Endothelial cell of umbilical vein (primary cell): Measurements from ENCODE around the gene C9orf57. TPM values are rescaled to one million over a fixed set of nuclear protein-coding genes. Genes with fewer than 3 reads are reported as not detected.
"Not testable (repeated sequence)": the region's sequence is repeated elsewhere in the genome, so short reads cannot be mapped to it uniquely, and the experiment has no call there.

ENCODE experiments used
- BruUV-seq: library from RNA; stranded (reverse); fragments of 400-500 nt; replicated peaks from 2 replicates; lab custom pipeline; 2021; lab: Mats Ljungman, UMichigan
- CTCF ChIA-PET: fragments of 300-600, 350-600 bp; sonication (Branson Sonifier 250); formaldehyde crosslinking; loops from one replicate; lab custom pipeline; 2021; ENCODE audit warnings: antibody characterized with exemption, inconsistent platforms; lab: Charles Lee
- POLR2A ChIA-PET: fragments of 300-600, 350-600 bp; sonication (Branson Sonifier 250); formaldehyde crosslinking; loops from one replicate; lab custom pipeline; 2021; ENCODE audit warnings: antibody characterized with exemption, inconsistent platforms; lab: Charles Lee
- DNase-seq: peaks from one replicate; pipeline ENCODE4 v3.0.0-alpha.2; 2011; ENCODE audit warnings: low read depth, low spot score
- FAIRE-seq: peaks from 2 replicates; lab custom pipeline; 2011; peaks lifted over from hg19 to GRCh38; lab: Jason Lieb, UNC
- H2AFZ ChIP-seq: 2 replicates; pipeline ENCODE4 v1.6.0; 2012; ENCODE audit warnings: low read depth, low read length, control low read depth, inconsistent platforms
- H3K27ac ChIP-seq: 2 replicates; pipeline ENCODE4 v1.5.1; 2011; ENCODE audit warnings: low read depth, mild to moderate bottlenecking, control low read depth, low read length, moderate library complexity; ENCODE audit not compliant: insufficient read depth
- H3K27me3 ChIP-seq, 2 experiments: 2 replicates each; pipeline versions ENCODE4 v1.6.0 to v1.6.1; 2011; ENCODE audit warnings: low read length in 2 of 2, mixed read lengths in 1 of 2; ENCODE audit not compliant: control insufficient read depth in 2 of 2, insufficient read depth in 2 of 2
- H3K36me3 ChIP-seq, 2 experiments: 2 replicates in 1 of 2; 3 replicates in 1 of 2; pipeline ENCODE4 v1.5.1; 2011; ENCODE audit warnings: low read length in 2 of 2, mild to moderate bottlenecking in 1 of 2, moderate library complexity in 1 of 2; ENCODE audit not compliant: control insufficient read depth in 2 of 2, insufficient read depth in 2 of 2; ENCODE audit errors: extremely low read depth in 1 of 2
- H3K4me1 ChIP-seq: 3 replicates; pipeline ENCODE4 v1.5.1; 2011; ENCODE audit warnings: mild to moderate bottlenecking, low read length; ENCODE audit not compliant: control insufficient read depth, insufficient read depth; ENCODE audit errors: extremely low read depth
- H3K4me2 ChIP-seq: 2 replicates; pipeline ENCODE4 v1.6.1; 2011; ENCODE audit warnings: low read length, control low read depth, mixed read lengths; ENCODE audit not compliant: insufficient read depth
- H3K4me3 ChIP-seq, 3 experiments: fragments of 200-600 bp in 1 of 3; sonication (generic), shearing (Covaris generic) in 1 of 3; replicated peaks in 1 of 3; 2 replicates each; pipeline ENCODE4 v1.5.1; 2011 to 2016; ENCODE audit warnings: control low read depth in 3 of 3, low read length in 3 of 3, mild to moderate bottlenecking in 2 of 3, inconsistent platforms in 1 of 3, low read depth in 1 of 3, moderate library complexity in 1 of 3; ENCODE audit not compliant: insufficient read depth in 1 of 3
- H3K79me2 ChIP-seq: 2 replicates; pipeline ENCODE4 v1.6.0; 2012; ENCODE audit warnings: low read length, inconsistent platforms; ENCODE audit not compliant: control insufficient read depth, insufficient read depth
- H3K9ac ChIP-seq: replicated peaks from 2 replicates; pipeline ENCODE3; 2011; ENCODE audit warnings: low read length, control low read depth; ENCODE audit not compliant: insufficient read depth; ENCODE audit errors: extremely low read depth
- H3K9me1 ChIP-seq: replicated peaks from 3 replicates; pipeline ENCODE4 v1.6.0; 2011; ENCODE audit warnings: mild to moderate bottlenecking, low read length; ENCODE audit not compliant: control insufficient read depth, insufficient read depth; ENCODE audit errors: extremely low read depth
- H3K9me3 ChIP-seq: replicated peaks from 2 replicates; pipeline ENCODE4 v1.5.1; 2012; ENCODE audit warnings: low read length, inconsistent platforms; ENCODE audit not compliant: control insufficient read depth, insufficient read depth
- H4K20me1 ChIP-seq: replicated peaks from 2 replicates; pipeline ENCODE3; 2011; ENCODE audit warnings: mild to moderate bottlenecking, low read length; ENCODE audit not compliant: control insufficient read depth, insufficient read depth; ENCODE audit errors: extremely low read depth
- CTCF ChIP-seq, 2 donors: IDR thresholded peaks; 1 replicate in 1 of 2; 2 replicates in 1 of 2; pipeline ENCODE4 v1.5.1; 2011; ENCODE audit warnings: low read length in 2 of 2, mild to moderate bottlenecking in 2 of 2, moderate library complexity in 2 of 2, control low read depth in 1 of 2, inconsistent platforms in 1 of 2, low read depth in 1 of 2; ENCODE audit not compliant: insufficient read depth in 1 of 2; ENCODE audit errors: extremely low read depth in 1 of 2
- EZH2 ChIP-seq: IDR thresholded peaks from 2 replicates; pipeline ENCODE4 v1.6.1; 2012; ENCODE audit warnings: borderline replicate concordance, low read depth, mild to moderate bottlenecking, moderate library complexity, low read length, inconsistent platforms; ENCODE audit not compliant: severe bottlenecking
- FOS ChIP-seq: IDR thresholded peaks from 2 replicates; pipeline ENCODE4 v1.6.1; 2011; ENCODE audit warnings: mild to moderate bottlenecking, low read length, moderate library complexity, borderline replicate concordance; ENCODE audit not compliant: insufficient read depth
- GATA2 ChIP-seq: IDR thresholded peaks from 2 replicates; pipeline ENCODE4 v1.7.0; 2011; ENCODE audit warnings: low read depth, mild to moderate bottlenecking, moderate library complexity, mixed read lengths, low read length; ENCODE audit not compliant: insufficient read length, insufficient read depth
- JUN ChIP-seq: IDR thresholded peaks from 2 replicates; pipeline ENCODE4 v1.6.1; 2011; ENCODE audit warnings: borderline replicate concordance, low read depth; ENCODE audit not compliant: insufficient read length, insufficient read depth
- MAX ChIP-seq: IDR thresholded peaks from 2 replicates; pipeline ENCODE4 v1.6.1; 2011; ENCODE audit not compliant: insufficient read depth, insufficient read length
- MYC ChIP-seq: IDR thresholded peaks from one replicate; pipeline ENCODE4 v1.6.1; 2011; ENCODE audit warnings: mild to moderate bottlenecking, low read depth, low read length
- POLR2A ChIP-seq: IDR thresholded peaks from 2 replicates; pipeline ENCODE4 v1.6.1; 2012; ENCODE audit warnings: low read depth, mild to moderate bottlenecking, control low read depth, low read length
- POLR2AphosphoS5 ChIP-seq: IDR thresholded peaks from 2 replicates; pipeline ENCODE4 v1.6.1; 2012; ENCODE audit warnings: low read depth, mild to moderate bottlenecking, control low read depth, low read length, moderate library complexity; ENCODE audit not compliant: insufficient read depth
- dilution Hi-C: fragments of 300-500 bp; cut with MboI; formaldehyde crosslinking; loops from one replicate; pipeline ENCODE4 v1.15.0; 2019; ENCODE audit warnings: low sequenced_read_pairs; ENCODE audit not compliant: extremely low pct_ligation_motif_present
- intact Hi-C: fragments of 100-400 bp; cut with micrococcal nuclease; formaldehyde crosslinking; loops from one replicate; pipeline ENCODE4 v1.10.0; 2022
- polyA plus RNA-seq, 4 experiments: library from polyadenylated mRNA; depleted of rRNA in 3 of 4; stranded (reverse) in 3 of 4; unstranded in 1 of 4; fragments of >200 nt; gene quantifications; 2 replicates each; pipeline versions ENCODE4 v1.2.1 to v1.2.3, GENCODE V29; 2011 to 2012; ENCODE audit warnings: missing spikeins in 1 of 4
- total RNA-seq: library from RNA; stranded (reverse); gene quantifications from 2 replicates; pipeline ENCODE4 v1.2.3, GENCODE V29; 2021

The C9orf57 gene
- total and polyA plus RNA-seq, 2 donors (not counting 3 experiments of a cell fraction or from before 2014, with no cell fraction given), result not detected

- H4K20me1 ChIP-seq, FAIRE-seq, dilution Hi-C loops: not testable (repeated sequence)
These were observed 35.1 kb upstream of the C9orf57 start for GRCh38 chr9:72095520-72095919.

GRCh38 chr9:72092820-72093219 is 32.4 kb upstream of the C9orf57 start:
- no peaks in the 10 kb centered on the region for H3K79me2 ChIP-seq
- no peaks in the 10 kb centered on the region for H3K27me3 ChIP-seq
- intact Hi-C loops (no loop called here), dilution Hi-C loops (no loop called here)
- no peaks in the 10 kb centered on the region for H4K20me1 ChIP-seq
- no peaks in the 10 kb centered on the region for H3K9me3 ChIP-seq
- DNase-seq (no peak), FAIRE-seq (no peak)
- POLR2A ChIA-PET, result no interaction called here
- H3K4me2 ChIP-seq, result no peak overlapping the region
- H3K4me1 ChIP-seq, result no peaks in the 10 kb centered on the region
- H3K36me3 ChIP-seq, result no peaks in the 10 kb centered on the region
- CTCF ChIA-PET, result no interaction called here
- no peak for TF ChIP-seq JUN
- TF ChIP-seq POLR2A, result no peak
- no peak for TF ChIP-seq MAX
- TF ChIP-seq MYC, result no peak
- no peak for TF ChIP-seq GATA2
- no peak for TF ChIP-seq FOS
- no peak for TF ChIP-seq CTCF (IDR thresholded peaks at IDR 0.05; ENCODE audit: extremely low read depth in 1 of 2, insufficient read depth in 1 of 2, low read depth in 1 of 2, low read length in 2 of 2)
- TF ChIP-seq EZH2, result no peak
- TF ChIP-seq POLR2AphosphoS5, result no peak
- H3K9ac ChIP-seq, result no peak overlapping the region
- H3K4me3 ChIP-seq, result no peak overlapping the region
- no peaks in the 10 kb centered on the region for H3K9me1 ChIP-seq
- no peak overlapping the region for H3K27ac ChIP-seq
- H2AFZ ChIP-seq, result no peak overlapping the region
- no TSS peak for BruUV-seq

More at GRCh38 chr9:72095520-72095919, 35.1 kb upstream of the C9orf57 start:
- CTCF ChIA-PET, H3K36me3 ChIP-seq, H3K9ac ChIP-seq, H3K79me2 ChIP-seq, H3K4me1 ChIP-seq, H3K27ac ChIP-seq, H3K4me2 ChIP-seq, H3K9me1 ChIP-seq, H2AFZ ChIP-seq, H3K4me3 ChIP-seq, H3K27me3 ChIP-seq, intact Hi-C loops, DNase-seq, H3K9me3 ChIP-seq, POLR2A ChIA-PET, BruUV-seq: not testable (repeated sequence)
